H1 (cell line): ENCODE measurements around the gene MAPKAPK5. TPM values are rescaled to one million over a fixed set of nuclear protein-coding genes. Genes with fewer than 3 reads are reported as not detected.
A peak's percentile ranks its signal among the peaks of the same experiment; 100 is the strongest.
"Not testable (repeated sequence)": the region's sequence is repeated elsewhere in the genome, so short reads cannot be mapped to it uniquely, and the experiment has no call there.

ENCODE experiments used
- CTCF ChIA-PET: fragments of 300-600 bp; sonication (Branson Sonifier 250); formaldehyde crosslinking; loops from one replicate; lab custom pipeline; 2021; ENCODE audit not compliant: partially characterized antibody; lab: Charles Lee
- POLR2A ChIA-PET: fragments of 300-600 bp; sonication (Branson Sonifier 250); formaldehyde crosslinking; loops from one replicate; lab custom pipeline; 2021; ENCODE audit warnings: inconsistent platforms; ENCODE audit not compliant: partially characterized antibody; lab: Charles Lee
- DNase-seq, 2 experiments: peaks; one replicate each; pipeline versions ENCODE4 v3.0.0 to v3.0.0-alpha.2; 2010 to 2022; ENCODE audit warnings: low spot score in 2 of 2, low read depth in 1 of 2, mixed read lengths in 1 of 2
- FAIRE-seq: peaks from 2 replicates; lab custom pipeline; 2011; peaks lifted over from hg19 to GRCh38; lab: Jason Lieb, UNC
- H2AFZ ChIP-seq: 2 replicates; pipeline ENCODE4 v1.8.1; 2012; ENCODE audit warnings: low read length, inconsistent platforms
- H2AK5ac ChIP-seq: 2 replicates; pipeline ENCODE4 v1.6.1; 2013; ENCODE audit warnings: low read depth, low read length
- H2BK120ac ChIP-seq: replicated peaks from 2 replicates; pipeline ENCODE3; 2013; ENCODE audit warnings: low read depth, low read length, inconsistent platforms
- H2BK12ac ChIP-seq: 2 replicates; pipeline ENCODE4 v1.6.1; 2013; ENCODE audit warnings: low read depth, low read length
- H2BK15ac ChIP-seq: 2 replicates; pipeline ENCODE4 v1.6.1; 2013; ENCODE audit warnings: low read length
- H2BK20ac ChIP-seq: 2 replicates; pipeline ENCODE4 v1.6.1; 2013; ENCODE audit warnings: low read length
- H2BK5ac ChIP-seq: 2 replicates; pipeline ENCODE4 v1.6.1; 2013; ENCODE audit warnings: low read depth, low read length
- H3K14ac ChIP-seq: 2 replicates; pipeline ENCODE4 v1.6.1; 2013; ENCODE audit warnings: inconsistent platforms; ENCODE audit not compliant: insufficient read length
- H3K18ac ChIP-seq: 2 replicates; pipeline ENCODE4 v1.6.1; 2013; ENCODE audit warnings: low read length; ENCODE audit errors: extremely low read depth
- H3K23ac ChIP-seq: 2 replicates; pipeline ENCODE4 v1.6.1; 2013; ENCODE audit warnings: inconsistent platforms; ENCODE audit not compliant: insufficient read length
- H3K23me2 ChIP-seq: 2 replicates; pipeline ENCODE4 v1.6.1; 2013; ENCODE audit warnings: low read depth, low read length
- H3K27ac ChIP-seq: 2 replicates; pipeline ENCODE4 v1.6.1; 2011; ENCODE audit warnings: low read depth, low read length, inconsistent platforms
- H3K27me3 ChIP-seq, 4 experiments: replicated peaks in 1 of 4; 1 replicate in 1 of 4; 2 replicates in 3 of 4; pipeline versions ENCODE4 v1.6.1 to v1.8.1; 2011 to 2013; ENCODE audit warnings: low read length in 3 of 4, mild to moderate bottlenecking in 3 of 4, inconsistent platforms in 2 of 4, mixed read lengths in 2 of 4, moderate library complexity in 1 of 4; ENCODE audit not compliant: control insufficient read depth in 3 of 4, insufficient read depth in 3 of 4; ENCODE audit errors: extremely low read depth in 1 of 4
- H3K36me3 ChIP-seq, 4 experiments: 2 replicates each; pipeline versions ENCODE4 v1.6.1 to v1.8.1; 2011 to 2013; ENCODE audit warnings: mild to moderate bottlenecking in 4 of 4, low read length in 3 of 4, moderate library complexity in 2 of 4, control low read depth in 1 of 4, inconsistent platforms in 1 of 4; ENCODE audit not compliant: insufficient read depth in 4 of 4, control insufficient read depth in 2 of 4
- H3K4ac ChIP-seq: replicated peaks from 2 replicates; pipeline ENCODE3; 2013; ENCODE audit warnings: low read length, low read depth, mixed read lengths, inconsistent platforms; ENCODE audit not compliant: insufficient read length
- H3K4me1 ChIP-seq, 4 experiments: replicated peaks in 1 of 4; 1 replicate in 1 of 4; 2 replicates in 3 of 4; pipeline versions ENCODE4 v1.6.1 to v1.8.1; 2011 to 2013; ENCODE audit warnings: low read length in 3 of 4, inconsistent platforms in 2 of 4, mixed read lengths in 1 of 4; ENCODE audit not compliant: insufficient read depth in 4 of 4, control insufficient read depth in 3 of 4
- H3K4me2 ChIP-seq, 2 experiments: 2 replicates each; pipeline versions ENCODE4 v1.6.1 to v1.8.1; 2011 to 2013; ENCODE audit warnings: low read depth in 2 of 2, low read length in 2 of 2, control low read depth in 1 of 2, inconsistent platforms in 1 of 2, mild to moderate bottlenecking in 1 of 2; ENCODE audit not compliant: insufficient read depth in 1 of 2
- H3K4me3 ChIP-seq, 4 experiments: fragments of 200-600, 300-600 bp in 1 of 4; sonication (generic), shearing (Covaris generic), sonication (Bioruptor Twin) in 1 of 4; 2 replicates each; pipeline versions ENCODE4 v1.5.1 to v1.8.1; 2011 to 2016; ENCODE audit warnings: low read length in 4 of 4, low read depth in 3 of 4, control low read depth in 2 of 4, inconsistent platforms in 2 of 4, mild to moderate bottlenecking in 2 of 4, mixed read lengths in 1 of 4, moderate library complexity in 1 of 4; ENCODE audit not compliant: insufficient read depth in 2 of 4; ENCODE audit errors: extremely low read depth in 1 of 4
- H3K56ac ChIP-seq: replicated peaks from 2 replicates; pipeline ENCODE3; 2013; ENCODE audit warnings: low read depth, mild to moderate bottlenecking, mixed read lengths, low read length, inconsistent platforms; ENCODE audit not compliant: insufficient read length
- H3K79me1 ChIP-seq: 2 replicates; pipeline ENCODE4 v1.6.1; 2013; ENCODE audit warnings: low read depth, low read length, control low read depth
- H3K79me2 ChIP-seq, 2 experiments: 2 replicates each; pipeline versions ENCODE4 v1.6.1 to v1.8.1; 2012 to 2013; ENCODE audit warnings: low read length in 2 of 2, mild to moderate bottlenecking in 2 of 2, inconsistent platforms in 1 of 2; ENCODE audit not compliant: insufficient read depth in 2 of 2, control insufficient read depth in 1 of 2
- H3K9ac ChIP-seq, 4 experiments: replicated peaks in 1 of 4; 1 replicate in 1 of 4; 2 replicates in 3 of 4; pipeline versions ENCODE4 v1.6.1 to v1.8.1; 2011 to 2013; ENCODE audit warnings: low read depth in 3 of 4, low read length in 3 of 4, control low read depth in 2 of 4, mild to moderate bottlenecking in 2 of 4, moderate library complexity in 2 of 4, inconsistent platforms in 1 of 4; ENCODE audit errors: extremely low read depth in 1 of 4
- H3K9me3 ChIP-seq, 2 experiments: 2 replicates each; pipeline versions ENCODE4 v1.6.1 to v1.8.1; 2012 to 2013; ENCODE audit warnings: mild to moderate bottlenecking in 2 of 2, moderate library complexity in 2 of 2, control low read depth in 1 of 2, inconsistent platforms in 1 of 2, low read depth in 1 of 2, low read length in 1 of 2, mixed read lengths in 1 of 2; ENCODE audit not compliant: insufficient read depth in 2 of 2
- H4K20me1 ChIP-seq, 2 experiments: replicated peaks in 1 of 2; 2 replicates each; pipeline versions ENCODE3 to v1.8.1; 2011 to 2013; ENCODE audit warnings: inconsistent platforms in 2 of 2, low read length in 2 of 2, mild to moderate bottlenecking in 1 of 2; ENCODE audit not compliant: insufficient read depth in 2 of 2, control insufficient read depth in 1 of 2
- H4K5ac ChIP-seq: 2 replicates; pipeline ENCODE4 v1.6.1; 2013; ENCODE audit warnings: low read length, low read depth, mixed read lengths, inconsistent platforms; ENCODE audit not compliant: insufficient read length
- H4K8ac ChIP-seq: 2 replicates; pipeline ENCODE4 v1.8.0; 2013; ENCODE audit warnings: mild to moderate bottlenecking, moderate library complexity, low read length, inconsistent platforms; ENCODE audit not compliant: insufficient read depth; ENCODE audit errors: extremely low read depth
- H4K91ac ChIP-seq: replicated peaks from 2 replicates; pipeline ENCODE3; 2013; ENCODE audit warnings: low read length, mixed read lengths, inconsistent platforms; ENCODE audit not compliant: insufficient read length
- RAD21 ChIP-seq, 2 experiments: IDR thresholded peaks in 1 of 2; conservative IDR thresholded peaks in 1 of 2; 2 replicates each; pipeline ENCODE4 v1.6.1; 2011; ENCODE audit warnings: low read depth in 2 of 2, low read length in 2 of 2, improper control_type of control experiment in 1 of 2, inconsistent platforms in 1 of 2, mild to moderate bottlenecking in 1 of 2, moderate library complexity in 1 of 2
- WGBS, 2 experiments: shearing (Covaris generic) in 1 of 2; methylation state at CpG; one replicate each; pipeline versions ENCODE4 v1.1.6 to v1.1.7; 2013 to 2015; ENCODE audit warnings: low lambda C conversion rate in 2 of 2, mixed read lengths in 2 of 2, inconsistent platforms in 1 of 2, low coverage in 1 of 2, missing lambda C conversion rate in 1 of 2; ENCODE audit not compliant: insufficient replicate concordance in 2 of 2, insufficient coverage in 1 of 2, insufficient read length in 1 of 2; ENCODE audit errors: extremely low coverage in 1 of 2, missing lambda C conversion rate in 1 of 2; 5-methylcytosine and 5-hydroxymethylcytosine counted together
- polyA plus RNA-seq, 7 experiments: library from polyadenylated mRNA; depleted of rRNA in 3 of 7; stranded (reverse) in 5 of 7; unstranded in 2 of 7; fragments of >200 nt in 5 of 7; fragments of 200-250 nt in 2 of 7; gene quantifications; 1 replicate in 5 of 7; 2 replicates in 1 of 7; 4 replicates in 1 of 7; pipeline versions ENCODE4 v1.2.1 to v1.2.3, GENCODE V29; 2011 to 2013; ENCODE audit warnings: missing spikeins in 2 of 7, mixed read lengths in 2 of 7
- total RNA-seq: library from RNA; stranded (reverse); fragmentation: NEBNext Ultra II Directional; extraction: Animal tissue kit (Norgen Biotek cat#: 25700); gene quantifications from 2 replicates; pipeline ENCODE4 v1.2.1, GENCODE V29; 2021
- TF ChIP-seq, protein P1 (sequence below), 3 experiments: IDR thresholded peaks; 1 replicate in 2 of 3; 2 replicates in 1 of 3; pipeline versions ENCODE4 v1.5.1 to v1.6.1; 2011; ENCODE audit warnings: low read length in 3 of 3, mild to moderate bottlenecking in 3 of 3, inconsistent platforms in 2 of 3, low read depth in 1 of 3, moderate library complexity in 1 of 3; ENCODE audit not compliant: insufficient read depth in 1 of 3; ENCODE audit errors: control extremely low read depth in 1 of 3

MAPKAPK5 gene
- total and polyA plus RNA-seq, 2 of the 8 experiments (the other 6 are each of a cell fraction or from before 2014, with no cell fraction given): 40.0 to 91.5 TPM

DNA sequence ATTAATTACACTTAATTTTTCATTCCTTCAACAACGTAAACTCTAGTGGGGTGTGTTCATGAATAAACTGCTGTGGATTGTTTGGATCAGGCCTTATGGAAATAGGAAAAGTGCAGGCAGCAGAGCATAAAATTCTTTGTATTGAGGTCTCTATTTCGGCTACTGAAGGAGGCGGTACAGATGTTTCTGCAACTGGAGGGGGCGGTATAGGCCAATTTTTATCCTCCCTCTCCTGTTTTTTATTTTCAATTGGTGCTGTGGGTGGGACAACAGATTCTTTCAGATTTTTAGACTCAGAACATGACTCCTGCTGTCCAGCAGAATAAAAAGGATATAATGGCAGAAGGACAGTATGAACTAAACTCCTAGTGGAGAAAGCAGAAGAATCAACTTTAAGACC lies 17.7 kb upstream of the MAPKAPK5 start:
- ChIA-PET POLR2A (interaction anchor here (1.2 to 4.7 kb wide), 3 partner anchors 11 to 44 kb away, joined by 3 to 26 read pairs (median 3); partner anchors contain the start of gene MAPKAPK5), CTCF (interaction anchor here (0.8 to 1.5 kb wide), 2 partner anchors 12 to 17 kb away, joined by 3 to 6 read pairs; partner anchors contain the start of gene MAPKAPK5)
- H3K79me2 ChIP-seq, H3K27me3 ChIP-seq, H2BK12ac ChIP-seq, H3K4me1 ChIP-seq, H4K91ac ChIP-seq, H3K4ac ChIP-seq, FAIRE-seq, DNase-seq, H3K23me2 ChIP-seq, H3K56ac ChIP-seq, H4K20me1 ChIP-seq, H2BK5ac ChIP-seq, H3K4me3 ChIP-seq, H3K79me1 ChIP-seq, H3K27ac ChIP-seq, H2BK120ac ChIP-seq, H2AK5ac ChIP-seq, H3K18ac ChIP-seq, H3K4me2 ChIP-seq, H2AFZ ChIP-seq, H4K5ac ChIP-seq, H2BK20ac ChIP-seq, H3K36me3 ChIP-seq, H3K9me3 ChIP-seq, H3K23ac ChIP-seq, H2BK15ac ChIP-seq, H3K9ac ChIP-seq, H3K14ac ChIP-seq, H4K8ac ChIP-seq: not testable (repeated sequence)
- TF ChIP-seq, protein P1, sequence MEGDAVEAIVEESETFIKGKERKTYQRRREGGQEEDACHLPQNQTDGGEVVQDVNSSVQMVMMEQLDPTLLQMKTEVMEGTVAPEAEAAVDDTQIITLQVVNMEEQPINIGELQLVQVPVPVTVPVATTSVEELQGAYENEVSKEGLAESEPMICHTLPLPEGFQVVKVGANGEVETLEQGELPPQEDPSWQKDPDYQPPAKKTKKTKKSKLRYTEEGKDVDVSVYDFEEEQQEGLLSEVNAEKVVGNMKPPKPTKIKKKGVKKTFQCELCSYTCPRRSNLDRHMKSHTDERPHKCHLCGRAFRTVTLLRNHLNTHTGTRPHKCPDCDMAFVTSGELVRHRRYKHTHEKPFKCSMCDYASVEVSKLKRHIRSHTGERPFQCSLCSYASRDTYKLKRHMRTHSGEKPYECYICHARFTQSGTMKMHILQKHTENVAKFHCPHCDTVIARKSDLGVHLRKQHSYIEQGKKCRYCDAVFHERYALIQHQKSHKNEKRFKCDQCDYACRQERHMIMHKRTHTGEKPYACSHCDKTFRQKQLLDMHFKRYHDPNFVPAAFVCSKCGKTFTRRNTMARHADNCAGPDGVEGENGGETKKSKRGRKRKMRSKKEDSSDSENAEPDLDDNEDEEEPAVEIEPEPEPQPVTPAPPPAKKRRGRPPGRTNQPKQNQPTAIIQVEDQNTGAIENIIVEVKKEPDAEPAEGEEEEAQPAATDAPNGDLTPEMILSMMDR (IDR thresholded peaks at IDR 0.05; ENCODE audit: control extremely low read depth in 1 of 3, insufficient read depth in 1 of 3, low read depth in 1 of 3, low read length in 3 of 3): peak in 2 of 3 experiments; percentile 41 to 50; a peak in 3 of 4 replicates
- peak; percentile 71 to 73 for TF ChIP-seq RAD21 (IDR thresholded peaks at IDR 0.05 in 1 of 2, conservative IDR thresholded peaks at IDR 0.05 in 1 of 2; ENCODE audit: low read depth in 2 of 2, low read length in 2 of 2)
- WGBS, 2 experiments: 36% methylated on average over 4 of the region's 4 CpGs; no CpG with 5 or more reads in 1 of the 2 experiments
